GM11168 (cell line): ENCODE data around the gene CHST1.

ENCODE experiments used
- in situ Hi-C: fragments of 300-500 bp; cut with MboI; formaldehyde crosslinking; loops from one replicate; pipeline ENCODE4 v1.12.0; 2022; ENCODE audit warnings: low sequenced_read_pairs; ENCODE audit not compliant: unreplicated experiment

Gene CHST1

GRCh38 chr11:45675646-45676045, 10.2 kb upstream of the CHST1 start:
- in situ Hi-C loops = no loop called here

DNA sequence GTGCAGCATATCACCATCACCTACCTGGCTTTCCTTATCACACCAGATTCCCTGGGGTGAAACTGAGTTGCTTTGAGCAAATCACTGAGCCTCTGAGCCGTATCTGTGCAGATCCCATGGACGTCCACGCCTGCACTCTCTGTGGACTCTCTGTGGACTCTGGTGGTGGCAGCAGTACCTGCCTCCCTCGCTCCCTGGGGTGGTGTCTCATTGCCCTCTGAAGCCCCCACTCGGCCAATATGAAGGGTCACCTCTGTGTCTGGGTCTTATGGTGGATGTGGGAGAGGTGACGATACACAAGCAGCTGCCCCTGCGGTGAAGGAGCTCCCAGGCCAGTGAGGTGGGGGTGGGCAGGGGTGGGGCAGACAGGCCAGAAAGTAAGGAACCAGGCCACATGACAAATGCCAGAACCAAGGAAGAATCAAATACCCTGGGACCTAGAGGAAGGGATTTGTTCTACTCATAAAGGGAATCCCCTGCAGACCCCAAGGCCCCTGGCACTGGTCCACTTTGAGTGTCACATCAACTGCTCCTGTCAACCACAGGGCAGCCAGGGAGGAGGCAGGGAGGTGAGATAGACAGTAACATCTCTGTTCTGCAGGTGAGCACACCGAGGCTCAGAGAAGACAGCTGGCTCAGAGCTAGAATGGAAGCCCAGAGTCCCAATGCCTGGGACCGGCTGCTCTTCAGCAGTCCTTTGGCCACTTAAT, 9.2 kb upstream of the CHST1 start:
- in situ Hi-C loops = no loop called here

GRCh38 chr11:45673441-45673840, 8.0 kb upstream of the CHST1 start:
- in situ Hi-C loops = no loop called here

GRCh38 chr11:45672593-45672992, 7.2 kb upstream of the CHST1 start:
- in situ Hi-C loops = no loop called here

- in situ Hi-C loops = no loop called here
Observed at GRCh38 chr11:45671246-45672171, 6.1 kb upstream of the CHST1 start.

GRCh38 chr11:45670386-45671135, 5.1 kb upstream of the CHST1 start:
- in situ Hi-C loops = no loop called here

- in situ Hi-C loops = no loop called here
Observed at GRCh38 chr11:45669956-45670355, 4.5 kb upstream of the CHST1 start.

DNA sequence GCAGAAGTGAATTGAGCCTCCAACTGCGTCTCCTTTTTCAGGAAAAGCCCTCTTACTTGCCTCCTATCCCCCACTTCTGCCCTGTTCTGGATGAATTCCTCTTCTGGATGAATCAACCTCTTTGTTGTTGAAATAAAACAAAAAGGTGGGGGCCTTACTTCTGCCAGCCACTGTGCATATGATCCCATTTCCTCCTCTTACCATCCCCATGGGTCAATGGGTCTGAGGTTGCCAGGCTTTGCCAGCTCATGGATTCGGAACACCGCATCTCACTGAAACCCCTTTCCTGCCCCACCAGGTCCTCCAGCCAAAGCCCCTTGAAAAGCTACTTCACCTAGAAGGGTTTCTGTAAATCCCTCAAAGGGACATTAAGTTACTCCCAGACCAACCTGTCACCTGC, 3.7 kb upstream of the CHST1 start:
- in situ Hi-C loops = no loop called here

DNA sequence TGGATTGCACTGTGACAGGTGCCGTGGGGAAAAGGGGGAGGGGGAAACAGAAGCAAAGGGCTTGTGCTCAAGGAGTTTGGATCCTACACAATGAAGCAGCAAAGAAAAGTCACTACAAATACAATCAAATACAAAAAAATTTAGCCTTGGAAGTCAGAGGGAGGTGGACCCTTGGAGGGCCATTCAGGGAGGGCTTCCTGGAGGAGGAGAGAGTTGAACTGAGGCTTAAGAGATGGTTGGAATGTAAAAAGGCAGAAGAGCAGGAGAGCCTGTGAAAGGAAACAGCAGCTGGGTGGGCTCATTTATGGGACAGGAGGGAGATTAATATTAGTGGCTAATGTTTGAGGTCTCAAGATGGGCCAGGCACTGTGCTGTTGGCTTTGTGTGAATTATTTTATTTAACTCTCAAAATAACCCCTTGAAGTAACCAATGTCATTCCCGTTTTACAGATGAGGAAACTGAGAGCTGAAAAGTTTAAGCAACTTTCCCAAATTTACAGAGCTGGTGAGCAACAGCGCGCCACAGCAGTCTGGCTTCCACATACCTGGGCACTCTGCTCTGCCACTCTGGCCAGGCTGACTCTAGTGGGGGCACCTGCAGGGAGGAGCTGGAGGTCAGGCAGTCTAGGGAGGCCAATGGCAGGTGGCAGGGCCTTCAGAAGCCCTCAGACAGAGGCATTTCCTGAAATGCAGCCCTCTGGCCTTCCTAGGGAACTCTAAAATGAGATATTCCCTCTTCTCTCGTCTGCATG, 2.7 kb upstream of the CHST1 start:
- in situ Hi-C loops = no loop called here

- in situ Hi-C loops = no loop called here
Observed at GRCh38 chr11:45666648-45667642, 1.5 kb upstream of the CHST1 start.

DNA sequence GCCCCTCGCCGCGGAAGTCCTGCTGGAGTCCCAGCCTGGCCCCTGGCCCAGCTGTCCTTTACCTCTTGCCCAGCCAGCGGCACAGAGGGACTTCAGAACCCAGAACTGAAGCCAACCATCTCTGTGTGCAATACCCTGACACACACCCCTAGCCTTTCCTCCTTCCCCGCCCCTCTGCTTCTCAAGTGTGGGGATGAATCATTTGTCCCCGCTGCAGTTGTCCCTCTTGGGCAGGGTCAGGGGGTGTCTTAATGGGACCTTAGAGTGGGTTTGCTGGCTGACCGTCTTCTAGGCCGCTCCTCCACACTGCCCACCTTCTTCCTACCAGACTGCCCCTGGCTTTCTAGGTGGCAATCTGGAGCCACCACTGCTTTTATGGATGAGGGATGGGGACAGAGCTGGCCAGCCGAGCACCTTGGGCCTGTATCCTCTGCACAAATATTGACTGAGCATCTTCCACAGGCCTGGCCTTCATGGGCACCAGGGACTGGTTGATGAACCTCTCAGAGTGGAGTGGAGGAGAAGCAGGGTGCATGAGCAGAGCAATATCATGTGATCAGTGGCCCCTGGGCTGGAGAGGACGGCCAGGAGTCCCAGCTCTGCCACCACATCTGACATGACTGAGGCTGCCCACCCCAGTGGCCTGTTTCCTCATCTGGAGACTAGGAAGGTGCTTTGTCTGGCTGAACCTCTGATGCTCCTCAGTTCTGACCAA, 668 bp upstream of the CHST1 start:
- in situ Hi-C loops = no loop called here

- in situ Hi-C loops = no loop called here
Observed at GRCh38 chr11:45664376-45665205, 831 bp downstream of the CHST1 start.

DNA sequence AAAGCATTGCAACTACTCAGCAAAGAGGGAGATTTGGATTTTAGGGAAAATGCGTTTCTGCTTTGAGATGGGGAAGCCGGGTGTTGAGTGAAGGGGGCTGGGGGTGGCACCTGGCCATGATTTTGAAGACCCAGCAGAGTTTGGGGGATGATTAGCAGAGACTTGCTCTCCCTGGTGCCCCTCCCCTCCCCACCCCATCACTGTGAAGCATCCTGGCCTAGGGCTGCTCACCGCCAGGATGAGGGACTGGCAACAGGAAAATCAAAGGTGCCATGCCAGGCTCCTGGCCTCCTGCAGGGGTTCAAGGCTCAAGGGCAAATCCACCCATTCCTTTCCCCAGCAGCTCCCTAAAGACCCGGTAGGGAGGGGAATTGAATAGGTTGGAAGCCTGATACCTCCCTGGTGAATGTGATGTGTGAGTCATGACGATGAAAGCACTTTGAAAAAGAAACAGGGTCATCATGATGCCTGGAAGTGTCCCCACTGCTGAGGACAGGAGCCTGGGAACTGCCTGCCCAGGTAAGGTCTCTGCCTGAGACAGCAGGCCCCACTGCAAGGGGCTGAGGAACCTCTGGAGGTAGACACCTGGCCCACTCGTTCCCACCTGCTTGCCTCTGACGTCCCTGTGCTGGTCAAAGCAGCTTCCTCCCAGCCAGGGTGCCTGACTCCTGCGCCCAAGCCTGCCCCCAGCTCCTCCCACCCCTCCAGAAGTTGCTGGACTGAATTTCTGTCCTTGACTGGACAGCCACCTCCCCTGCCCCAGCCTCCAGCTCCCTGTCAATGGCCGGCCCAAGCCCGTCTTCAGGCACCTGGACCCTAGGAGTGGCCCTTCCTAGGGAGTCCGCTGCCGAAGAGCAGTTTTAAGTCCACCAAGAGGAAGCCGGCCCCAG, 1.7 kb downstream of the CHST1 start:
- in situ Hi-C loops = no loop called here

GRCh38 chr11:45662665-45663485, 2.5 kb downstream of the CHST1 start:
- in situ Hi-C loops = no loop called here

DNA sequence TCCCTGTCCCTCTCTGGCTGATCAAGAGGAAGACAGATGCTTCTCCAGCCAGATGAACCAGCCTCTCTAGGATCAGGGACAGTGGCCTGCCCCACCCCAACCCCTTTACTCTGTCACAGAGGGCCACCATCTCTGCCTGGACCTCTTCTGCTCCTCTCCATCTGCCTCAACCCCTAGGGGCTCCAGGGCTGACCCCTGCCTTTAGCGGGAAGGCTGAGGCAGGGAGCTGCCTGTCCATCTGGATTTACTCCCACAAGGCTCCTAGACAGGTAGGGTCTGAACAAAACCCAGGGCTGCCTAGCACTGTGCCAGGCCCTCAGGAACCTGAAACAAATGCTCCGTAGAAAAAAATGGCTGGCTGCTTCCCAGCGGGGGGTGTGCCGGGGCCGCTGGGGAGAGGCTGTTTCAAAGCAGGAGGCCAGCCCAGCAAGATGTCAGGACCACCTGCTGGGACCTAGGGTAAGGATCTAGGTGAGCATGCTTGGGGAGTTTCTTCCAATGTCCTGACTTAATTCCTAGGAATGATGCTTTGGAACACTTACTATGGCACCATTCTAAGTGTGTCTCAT, 3.2 kb downstream of the CHST1 start:
- in situ Hi-C loops = no loop called here
